Stimulated activated CD8-positive, alpha-beta memory T cell treated with anti-CD3 and anti-CD28 coated beads, Interleukin-15, amount 100 ng/mL, for 1 hour (primary cell): ENCODE data around the gene SZT2.
A peak's percentile ranks its signal among the peaks of the same experiment; 100 is the strongest.
"Not testable (repeated sequence)": the region's sequence is repeated elsewhere in the genome, so short reads cannot be mapped to it uniquely, and the experiment has no call there.

Experiments
- DNase-seq: peaks from one replicate; pipeline ENCODE4 v3.0.0-alpha.2; 2020; ENCODE audit warnings: low read depth

SZT2 gene

DNA sequence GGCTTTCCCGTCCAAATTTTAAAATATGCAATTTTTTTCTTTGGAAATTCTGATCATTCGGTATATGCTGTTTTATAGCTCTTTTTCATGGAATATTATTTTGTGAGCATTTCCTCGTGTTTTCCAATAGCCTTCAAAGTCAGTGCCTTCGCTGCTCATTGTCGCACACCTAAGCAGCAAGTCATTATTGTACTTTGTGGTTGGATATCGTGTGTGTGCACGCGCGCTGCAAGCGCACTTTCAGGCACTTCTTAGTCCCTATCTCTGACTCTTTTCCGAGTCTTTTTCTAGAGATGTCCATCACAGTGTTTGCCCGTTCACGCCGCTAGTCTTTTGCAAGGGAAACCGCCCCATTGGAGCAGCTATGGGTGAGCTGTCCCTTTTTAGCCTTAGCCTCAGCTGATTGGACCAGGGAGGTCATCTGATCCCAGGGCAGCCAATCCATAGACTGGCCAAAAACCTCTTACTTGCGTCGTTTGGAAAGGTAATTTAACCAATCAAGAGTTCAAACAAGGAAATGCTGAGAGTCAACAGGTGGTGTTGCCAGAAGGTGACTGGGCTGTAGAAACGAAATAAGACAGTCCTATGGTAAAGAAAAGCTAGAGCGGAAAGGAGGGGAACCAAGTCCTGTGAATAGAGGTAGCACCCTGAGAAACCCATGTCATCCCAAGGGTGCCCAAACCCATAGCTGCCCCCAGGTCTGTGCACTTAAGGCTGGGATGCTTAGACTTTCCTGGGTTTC lies 64.7 kb downstream of the SZT2 start:
- peak; percentile 8 for DNase-seq

DNA sequence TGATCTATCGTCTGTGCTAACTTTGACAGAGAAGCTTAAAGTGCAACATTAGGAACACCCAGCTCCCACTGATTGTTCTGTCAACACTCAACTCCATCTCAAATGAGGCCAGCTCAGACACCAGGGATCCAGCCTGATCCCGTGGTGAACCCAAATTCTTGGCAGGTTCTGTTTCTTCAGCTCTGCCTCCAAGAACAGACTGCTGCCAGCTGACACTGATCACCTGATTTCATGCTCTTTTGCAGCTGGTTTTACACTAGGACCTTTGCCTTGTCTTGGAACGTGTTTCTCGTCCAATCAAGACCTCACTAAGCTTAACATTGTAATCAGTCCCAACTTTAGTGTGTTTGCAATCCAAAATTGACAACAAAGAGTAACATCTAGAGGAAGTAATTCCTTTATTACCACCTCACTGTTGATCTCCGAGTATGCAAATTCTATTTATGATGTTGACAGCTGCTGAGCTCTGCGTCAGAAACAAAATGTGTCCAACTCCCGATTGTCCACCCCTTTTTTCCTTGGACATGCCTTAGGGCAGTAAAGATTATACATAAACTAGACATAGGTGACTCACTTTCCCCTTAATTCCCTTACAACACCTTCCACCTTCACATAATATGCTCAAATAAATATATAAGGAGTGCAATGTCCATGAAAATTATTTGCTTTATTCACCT lies 65.7 kb downstream of the SZT2 start:
- no peak for DNase-seq

DNA sequence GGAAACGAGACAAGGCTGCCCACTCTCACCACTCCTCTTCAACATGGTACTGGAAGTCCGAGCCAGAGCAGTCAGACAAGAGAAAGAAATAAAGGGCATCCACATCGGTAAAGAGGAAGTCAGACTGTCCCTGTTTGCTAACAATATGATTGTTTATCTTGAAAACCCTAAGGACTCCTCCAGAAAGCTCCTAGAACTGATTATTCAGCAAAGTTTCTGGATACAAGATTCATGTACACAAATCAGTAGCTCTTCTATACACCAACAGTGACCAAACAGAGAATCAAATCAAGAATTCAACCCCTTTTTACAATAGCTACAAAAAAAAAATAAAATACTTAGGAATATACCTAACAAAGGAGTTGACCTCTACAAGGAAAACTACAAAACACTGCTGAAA lies 68.7 kb downstream of the SZT2 start:
- not testable (repeated sequence) for DNase-seq

DNA sequence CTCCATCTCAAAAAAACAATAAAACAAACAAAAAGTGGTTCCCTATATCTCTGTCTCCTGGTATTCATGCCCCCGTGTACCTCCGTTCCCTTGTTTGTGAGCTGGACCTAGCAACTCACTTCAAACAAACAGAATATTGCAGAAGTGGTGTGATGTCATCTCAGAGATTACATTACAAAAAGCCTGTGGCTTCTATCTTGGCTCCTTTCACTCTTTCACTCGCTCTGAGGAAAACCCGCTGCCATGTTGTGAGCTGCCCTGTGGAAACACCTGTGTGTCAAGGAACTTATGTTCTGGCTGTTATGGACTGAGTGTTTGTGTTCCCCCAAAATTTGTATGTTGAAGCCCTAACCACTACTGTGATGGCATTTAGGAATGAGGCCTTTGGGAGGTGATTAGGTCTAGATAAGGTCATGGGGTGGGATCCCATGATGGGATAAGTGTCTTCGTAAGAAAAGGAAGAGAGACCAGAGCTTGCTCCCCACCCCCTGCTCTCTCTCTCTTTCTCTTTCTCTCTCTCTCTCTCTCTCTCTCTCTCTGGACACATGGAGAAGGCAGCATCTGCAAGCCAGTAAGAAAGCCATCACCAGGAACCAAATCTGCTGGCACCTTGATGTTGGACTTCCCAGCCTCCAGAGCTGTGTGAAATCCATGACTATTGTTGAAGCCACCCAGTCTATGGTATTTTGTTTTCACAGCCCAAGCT lies 71.4 kb downstream of the SZT2 start:
- no peak for DNase-seq

DNA sequence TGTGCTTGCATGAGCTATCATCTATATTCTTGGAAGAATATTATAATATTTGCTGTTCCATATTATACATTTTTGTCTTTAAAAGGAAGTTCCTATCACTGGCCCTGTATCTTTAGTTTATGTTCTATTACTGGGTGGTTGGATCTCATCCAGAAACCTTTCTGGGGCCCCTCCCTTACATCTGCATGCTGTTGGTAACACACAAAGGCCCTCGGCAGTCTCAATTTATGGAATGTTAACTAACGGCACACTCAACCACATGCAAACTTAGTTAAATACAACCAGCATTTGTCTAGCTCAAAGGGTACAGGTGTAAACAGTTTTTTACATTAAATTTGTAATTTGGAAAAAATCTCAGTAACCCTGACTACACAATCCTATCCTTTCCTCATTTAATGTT lies 73.8 kb downstream of the SZT2 start:
- no peak for DNase-seq

DNA sequence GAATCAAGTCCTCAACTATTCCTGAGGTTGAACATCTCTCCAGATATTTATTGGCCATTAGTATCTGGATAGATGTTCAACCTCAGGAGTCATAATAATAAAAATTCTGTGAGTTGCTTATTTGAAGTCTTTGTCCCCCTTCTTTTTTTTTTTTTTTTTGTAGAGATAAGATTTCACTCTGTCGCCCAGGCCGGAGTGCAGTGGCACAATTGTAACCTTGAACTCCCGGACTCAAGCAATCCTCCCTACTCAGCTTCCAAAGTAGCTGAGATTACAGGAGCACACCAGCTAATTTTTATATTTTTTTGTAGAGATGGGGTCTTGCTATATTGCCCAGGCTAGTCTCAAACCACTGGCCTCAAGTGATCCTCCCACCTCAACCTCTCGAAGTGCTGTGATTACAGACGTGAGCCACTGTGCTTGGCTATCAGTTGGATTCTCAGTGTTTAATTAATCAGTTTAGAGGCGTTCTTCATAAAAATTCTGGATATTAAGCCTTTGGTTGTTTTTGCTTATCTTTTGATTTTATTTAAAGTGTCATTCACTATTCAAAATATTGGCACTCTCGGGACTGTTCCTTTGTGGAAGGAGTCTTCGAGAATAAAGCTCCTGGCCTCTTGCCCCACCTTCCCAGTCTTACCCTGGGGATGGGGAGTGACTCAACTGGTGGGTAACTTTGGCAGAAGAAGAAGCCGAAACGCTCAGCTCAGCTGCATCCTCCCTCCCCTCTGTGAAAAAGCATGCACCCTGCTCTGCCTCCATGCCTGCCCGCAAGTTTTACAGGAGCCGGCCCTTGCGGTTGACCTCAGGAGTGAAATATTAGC lies 75.2 kb downstream of the SZT2 start:
- no peak for DNase-seq

DNA sequence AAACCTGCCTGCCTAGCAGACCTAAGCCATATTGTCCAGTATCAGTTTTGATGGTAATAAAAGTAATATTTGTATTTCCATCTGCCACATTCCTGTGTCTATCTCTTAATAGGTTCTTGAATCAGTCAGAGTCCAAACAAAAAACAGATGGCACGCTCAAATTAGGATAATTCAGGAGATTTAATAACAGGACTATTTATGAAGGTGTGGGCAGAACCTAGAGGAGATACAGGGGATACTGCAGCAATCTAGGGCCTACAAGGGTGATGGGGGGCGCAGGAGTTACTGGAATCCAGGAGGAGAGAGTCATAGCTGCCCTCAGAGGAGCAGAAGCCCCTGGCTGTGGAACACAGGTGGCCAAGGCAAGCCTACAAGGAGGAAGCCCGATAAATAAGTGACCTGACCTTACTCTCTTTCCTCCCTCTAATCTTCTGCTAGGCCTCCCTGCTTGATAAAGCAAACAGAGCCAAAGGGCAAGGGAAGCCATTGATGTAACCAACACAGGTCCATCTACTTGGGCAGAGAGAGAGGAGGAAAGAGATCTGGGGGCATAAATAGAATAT lies 75.9 kb downstream of the SZT2 start:
- DNase-seq = no peak

DNA sequence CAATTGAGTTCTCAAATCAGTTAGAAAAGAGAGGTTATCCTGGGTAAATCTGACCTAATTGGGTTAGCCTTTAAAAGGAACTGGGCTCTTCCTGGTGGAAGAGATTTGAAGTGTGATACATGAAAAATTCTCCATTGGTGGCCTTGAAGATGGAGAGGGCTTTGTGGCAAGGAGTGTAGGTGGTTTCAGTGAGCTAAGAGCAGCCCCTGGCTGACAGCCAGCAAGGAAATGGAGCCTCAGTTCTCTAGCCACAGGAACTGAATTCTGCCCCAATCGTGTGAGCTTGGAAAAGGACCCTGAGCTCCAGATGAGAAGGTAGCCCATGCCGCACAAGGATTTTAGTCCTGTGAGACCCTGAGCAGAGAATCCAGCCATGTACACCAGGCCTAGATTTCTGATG lies 76.7 kb downstream of the SZT2 start:
- no peak for DNase-seq

DNA sequence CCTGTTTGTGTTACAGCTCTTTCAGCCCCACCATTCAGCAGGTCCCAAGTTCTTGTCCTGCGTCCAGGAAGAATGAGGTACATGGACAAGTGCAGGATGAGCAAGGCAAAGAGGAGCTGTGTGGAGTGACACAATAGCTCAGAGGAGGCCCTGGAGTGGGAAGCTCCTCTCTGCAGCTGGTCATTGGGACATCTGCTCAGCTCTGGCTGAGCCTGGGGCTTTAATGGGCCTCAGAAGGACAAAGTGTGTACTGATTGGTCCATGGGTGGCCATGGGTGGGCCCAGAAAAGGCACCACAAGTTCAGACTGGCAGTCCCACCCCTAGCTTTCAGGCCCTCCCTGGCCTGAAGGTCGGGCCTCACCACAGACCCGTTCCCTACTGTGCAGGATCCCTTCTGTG lies 78.7 kb downstream of the SZT2 start:
- DNase-seq = no peak

DNA sequence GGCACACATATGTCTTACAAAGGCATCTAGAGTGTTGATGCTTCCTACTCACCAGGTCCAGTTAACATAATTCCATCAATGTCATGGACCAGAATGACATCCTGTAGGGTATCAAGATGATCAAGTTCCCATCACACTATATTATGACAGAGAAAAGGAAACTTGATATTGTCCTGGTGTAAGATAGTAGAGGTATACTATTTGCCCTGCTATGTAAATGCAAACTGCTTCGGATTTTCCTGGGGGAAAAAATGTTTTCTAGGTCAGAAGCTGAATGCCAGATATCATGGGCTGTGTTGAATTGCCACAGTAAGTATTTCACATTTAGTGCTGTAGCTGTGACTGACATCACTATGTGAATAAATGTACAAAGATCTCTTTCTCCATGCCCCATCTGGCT lies 80.2 kb downstream of the SZT2 start:
- no peak for DNase-seq

DNA sequence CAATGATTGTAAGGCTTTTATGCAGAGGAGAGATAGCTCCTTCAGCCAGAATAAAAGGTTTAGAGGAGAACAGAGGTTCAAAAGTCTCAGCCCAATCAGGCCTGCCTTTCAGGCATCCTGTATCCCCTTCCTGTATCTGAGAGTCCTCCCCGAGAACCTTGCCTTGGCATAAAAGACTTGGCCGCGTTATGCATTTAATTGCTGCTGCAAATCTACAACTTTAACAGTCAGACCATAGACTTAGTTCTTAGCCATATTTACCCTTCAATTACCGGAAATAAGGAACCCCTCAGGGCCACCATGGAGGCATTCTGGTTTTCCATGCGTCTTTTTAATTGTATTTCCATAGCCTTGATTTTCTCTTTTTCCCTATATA lies 82.4 kb downstream of the SZT2 start:
- DNase-seq = no peak

DNA sequence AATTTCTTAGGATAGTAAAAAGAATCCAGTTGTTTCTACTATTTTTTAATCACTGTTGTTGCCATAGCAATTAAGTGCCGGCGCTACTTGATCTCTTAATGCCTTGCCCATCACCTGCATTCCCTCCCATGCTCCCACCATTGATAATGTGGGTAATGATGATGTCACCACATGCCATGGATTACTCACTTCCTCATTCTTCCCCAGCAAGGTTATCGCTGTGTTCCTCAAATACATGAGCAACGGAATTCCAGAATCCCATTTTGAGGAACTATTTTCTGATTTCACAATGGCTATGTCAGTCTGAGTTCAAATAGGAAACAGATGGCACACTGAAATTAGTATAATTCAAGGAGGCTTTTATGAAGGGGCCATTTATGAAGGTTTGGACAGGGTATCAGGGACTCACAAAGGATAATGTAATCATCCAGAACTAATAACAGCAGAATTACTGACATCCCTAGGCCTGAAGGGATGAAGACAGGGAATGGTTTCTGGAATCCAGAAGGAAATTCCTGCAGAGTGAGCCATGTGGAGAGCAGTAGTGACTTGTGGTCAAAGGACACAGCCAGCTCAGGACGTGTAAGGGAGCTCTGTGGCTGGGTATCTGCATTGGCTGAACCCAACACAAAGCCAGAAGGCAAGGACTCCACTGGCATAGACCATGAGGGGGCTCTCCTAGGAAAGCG lies 82.9 kb downstream of the SZT2 start:
- not testable (repeated sequence) for DNase-seq

DNA sequence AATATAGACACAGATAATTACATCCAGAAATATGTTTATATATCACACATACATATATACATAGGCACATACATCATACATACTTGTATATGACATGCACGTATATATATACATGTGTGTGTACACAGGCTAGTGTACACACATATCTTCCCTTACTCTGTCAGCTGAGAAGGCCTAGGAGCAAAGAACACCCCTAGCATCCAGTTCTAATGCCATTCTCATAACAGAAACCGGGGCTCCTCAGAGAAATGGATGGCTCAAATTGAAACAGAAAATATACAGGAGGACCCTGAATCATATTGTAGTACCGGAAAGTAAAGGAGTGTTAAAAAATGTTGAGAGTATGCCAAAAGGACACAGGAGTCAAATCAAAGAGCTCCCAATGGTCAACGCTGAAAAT lies 83.8 kb downstream of the SZT2 start:
- no peak for DNase-seq

DNA sequence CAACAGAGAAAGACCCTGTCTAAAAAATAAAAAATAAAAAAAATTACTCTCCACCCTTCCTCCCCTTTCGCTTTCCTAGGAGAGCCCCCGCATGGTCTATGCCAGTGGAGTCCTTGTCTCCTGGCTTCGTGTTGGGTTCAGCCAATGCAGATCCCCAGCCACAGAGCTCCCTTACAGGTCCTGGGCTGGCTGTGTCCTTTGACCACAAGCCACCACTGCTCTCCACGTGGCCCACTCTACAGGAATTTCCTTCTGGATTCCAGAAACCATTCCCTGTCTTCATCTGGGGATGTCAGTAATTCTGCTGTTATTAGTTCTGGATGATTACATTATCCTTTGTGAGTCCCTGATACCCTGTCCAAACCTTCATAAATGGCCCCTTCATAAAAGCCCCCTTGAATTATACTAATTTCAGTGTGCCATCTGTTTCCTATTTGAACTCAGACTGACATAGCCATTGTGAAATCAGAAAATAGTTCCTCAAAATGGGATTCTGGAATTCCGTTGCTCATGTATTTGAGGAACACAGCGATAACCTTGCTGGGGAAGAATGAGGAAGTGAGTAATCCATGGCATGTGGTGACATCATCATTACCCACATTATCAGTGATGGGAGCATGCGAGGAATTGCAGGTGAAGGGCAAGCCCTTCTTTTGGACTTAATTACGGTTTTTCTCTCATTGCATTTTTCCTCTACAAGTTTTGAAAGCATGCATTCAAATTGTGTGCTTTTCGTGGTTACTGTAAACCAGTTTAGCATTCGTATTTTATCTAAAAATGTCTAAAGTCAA lies 86.1 kb downstream of the SZT2 start:
- DNase-seq = not testable (repeated sequence)

DNA sequence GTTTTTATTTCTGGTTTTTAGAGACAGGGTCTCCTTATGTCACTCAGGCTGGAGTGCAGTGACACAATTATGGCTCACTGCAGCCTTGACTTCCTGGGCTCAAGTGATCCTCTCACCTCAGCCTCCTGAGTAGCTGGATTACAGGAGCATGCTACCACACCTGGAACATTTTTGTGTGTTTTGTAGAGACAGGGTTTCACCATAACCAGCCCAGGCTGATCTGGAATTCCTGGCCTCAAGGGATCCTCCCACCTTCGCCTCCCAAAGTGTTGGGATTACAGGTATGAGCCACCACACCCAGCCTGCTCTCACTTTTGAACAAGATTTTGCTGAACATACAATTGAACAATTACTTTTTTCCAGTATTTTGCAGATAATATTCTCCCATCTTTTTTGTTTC lies 88.0 kb downstream of the SZT2 start:
- DNase-seq = no peak

DNA sequence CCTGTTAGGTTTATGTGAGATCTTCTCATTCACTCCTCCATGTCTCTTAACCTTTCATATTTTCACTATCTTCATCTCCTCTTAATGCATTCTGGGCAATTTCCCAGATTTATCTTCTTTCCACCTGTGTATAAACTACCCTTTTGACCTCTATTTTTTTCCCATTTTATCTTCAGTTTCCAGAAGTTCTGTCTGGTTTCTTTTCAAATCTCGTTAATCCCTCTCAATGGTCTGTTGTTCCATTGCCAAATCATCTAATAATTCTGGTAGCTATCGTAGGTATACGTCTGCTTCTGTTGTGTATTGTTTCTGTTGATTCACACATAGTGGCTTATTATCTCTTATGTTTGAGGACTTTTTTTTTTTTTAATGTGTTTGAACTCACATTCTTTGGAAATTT lies 89.7 kb downstream of the SZT2 start:
- no peak for DNase-seq

DNA sequence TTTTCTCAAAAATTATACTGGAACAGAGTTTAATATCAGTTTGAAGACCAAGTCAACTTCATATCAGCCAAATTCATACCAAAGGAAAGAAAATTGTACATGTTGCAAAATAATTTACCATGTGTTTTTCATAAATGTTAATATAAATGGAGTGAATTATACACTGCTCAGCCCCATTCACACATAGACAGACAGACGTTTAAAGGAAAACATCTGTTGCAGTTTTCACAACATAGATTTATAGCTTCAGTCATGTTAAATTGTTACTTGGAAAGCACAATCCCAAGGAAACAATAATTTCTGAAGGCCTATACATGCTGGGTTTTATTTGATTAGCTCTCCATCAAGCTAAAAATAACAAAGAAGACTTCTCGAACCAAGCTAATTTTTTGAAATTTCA lies 91.8 kb downstream of the SZT2 start:
- DNase-seq = no peak

DNA sequence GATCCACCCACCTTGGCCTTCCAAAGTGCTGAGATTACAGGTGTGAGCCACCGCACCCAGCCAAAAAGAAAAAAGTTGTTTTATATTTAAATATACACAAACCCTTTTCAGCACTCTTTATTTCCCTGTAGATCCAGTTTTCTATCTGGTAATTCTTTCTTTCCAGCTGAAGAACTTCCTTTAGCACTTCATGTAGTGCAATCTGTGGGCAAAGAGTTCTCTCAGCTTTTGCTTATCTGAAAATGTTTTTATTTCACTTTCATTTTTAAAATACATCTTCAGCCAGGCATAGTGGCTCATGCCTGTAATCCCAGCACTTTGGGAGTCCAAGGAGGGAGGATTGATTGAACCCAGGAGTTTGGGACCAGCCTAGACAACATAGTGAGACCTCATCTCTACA lies 92.5 kb downstream of the SZT2 start:
- DNase-seq = no peak

DNA sequence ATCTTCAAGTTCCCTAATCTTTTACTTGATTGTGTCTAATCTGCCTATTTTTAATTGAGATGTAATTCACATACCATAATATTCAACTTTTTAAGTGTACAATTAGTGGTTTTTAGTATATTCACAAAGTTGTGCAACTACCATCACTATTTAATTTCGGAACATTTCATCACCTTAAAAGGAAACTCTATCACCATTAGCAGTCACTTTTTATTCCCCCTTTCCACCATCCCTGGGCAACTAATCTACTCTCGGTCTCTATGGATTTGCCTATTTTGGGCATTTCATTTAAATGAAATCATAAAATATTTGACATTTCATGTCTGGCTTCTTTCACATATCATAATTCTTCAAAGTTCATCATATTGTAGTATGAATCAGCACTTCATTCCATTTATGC lies 94.7 kb downstream of the SZT2 start:
- DNase-seq = no peak

DNA sequence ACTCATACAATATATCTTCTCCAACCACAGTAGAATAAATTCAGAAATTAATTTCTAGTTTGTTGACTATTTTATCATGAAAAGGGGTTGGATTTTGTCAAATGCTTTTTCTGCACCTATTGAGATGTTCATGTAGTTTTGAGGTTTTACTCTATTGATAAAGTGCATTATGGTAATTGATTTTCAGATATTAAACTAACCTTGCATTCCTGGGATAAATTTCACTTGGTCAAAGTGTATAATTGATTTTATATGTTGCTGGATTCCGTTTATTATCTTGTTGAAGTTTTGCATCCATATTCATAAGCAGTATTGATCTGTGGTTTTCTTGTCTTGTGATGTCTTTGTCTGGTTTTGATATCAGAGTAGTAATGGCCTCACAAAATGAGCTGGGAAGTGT lies 98.5 kb downstream of the SZT2 start:
- no peak for DNase-seq

DNA sequence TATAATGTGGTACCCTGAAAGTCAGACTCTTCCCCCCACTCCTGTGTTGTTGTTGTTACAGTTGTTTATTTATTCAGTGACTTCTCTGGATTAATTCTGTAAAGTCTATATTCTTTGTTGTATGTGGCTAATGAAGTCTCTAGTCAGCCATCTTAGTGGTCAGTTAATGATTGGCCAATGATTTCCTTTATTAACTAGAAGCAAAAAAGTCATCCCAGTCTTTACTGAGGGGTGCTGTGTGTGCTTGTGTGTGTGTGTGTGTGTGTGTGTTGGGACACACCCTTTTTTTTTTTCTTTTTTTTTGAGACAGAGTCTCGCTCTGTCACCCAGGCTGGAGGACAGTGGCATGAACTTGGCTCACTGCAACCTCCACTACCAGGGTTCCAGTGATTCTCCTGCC lies 101.4 kb downstream of the SZT2 start:
- DNase-seq = no peak
